GM12872 (cell line): Measurements from ENCODE around the gene PRRG2.

Experiments
- CTCF ChIP-seq: IDR thresholded peaks from 3 replicates; pipeline ENCODE4 v1.5.1; 2011; ENCODE audit warnings: low read depth, mild to moderate bottlenecking, low read length, moderate library complexity; ENCODE audit not compliant: insufficient read depth

The PRRG2 gene

GRCh38 chr19:49605605-49606004 is 24.5 kb downstream of the PRRG2 start:
- no peak for TF ChIP-seq CTCF

GRCh38 chr19:49609499-49610092 is 28.5 kb downstream of the PRRG2 start:
- TF ChIP-seq CTCF, result no peak

GRCh38 chr19:49613374-49613773 is 32.3 kb downstream of the PRRG2 start:
- TF ChIP-seq CTCF, result no peak

GRCh38 chr19:49614096-49614833 is 33.1 kb downstream of the PRRG2 start:
- TF ChIP-seq CTCF, result no peak

GRCh38 chr19:49615861-49616260 is 34.7 kb downstream of the PRRG2 start:
- no peak for TF ChIP-seq CTCF

- no peak for TF ChIP-seq CTCF
These were observed 35.4 kb downstream of the PRRG2 start for GRCh38 chr19:49616532-49616931.

GRCh38 chr19:49616945-49617344 is 35.8 kb downstream of the PRRG2 start:
- no peak for TF ChIP-seq CTCF
